ENCODE results near the gene ITGA3. TPM values are rescaled to one million over a fixed set of nuclear protein-coding genes. Genes with fewer than 3 reads are reported as not detected.
"Not testable (repeated sequence)": the region's sequence is repeated elsewhere in the genome, so short reads cannot be mapped to it uniquely, and the experiment has no call there.

ITGA3 gene
- total and polyA plus RNA-seq, 2 experiments from 2014 or later = 105 to 330 TPM

DNA sequence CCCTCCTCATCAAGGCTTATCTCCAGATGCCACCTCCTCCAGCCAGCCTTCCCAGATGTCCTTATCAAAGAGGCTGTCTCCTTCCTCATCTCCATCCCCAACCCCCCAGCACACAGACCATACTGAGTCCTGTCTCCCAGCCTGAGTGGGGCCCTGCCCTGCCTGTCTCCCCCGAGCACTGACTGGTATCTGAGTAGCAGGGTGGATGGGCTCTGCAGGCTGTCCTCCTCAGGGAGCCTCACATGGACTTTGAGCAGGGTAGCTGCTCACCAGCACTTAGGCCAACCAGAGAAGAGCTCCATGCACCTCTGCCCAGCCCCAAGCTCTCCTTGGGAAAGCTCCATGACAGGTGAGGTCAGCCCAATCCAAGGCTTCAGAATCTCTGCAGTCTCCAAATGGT lies 20.0 kb upstream of the ITGA3 start:
- DNase-seq = no peak
- Histone ChIP-seq H3K4me1 (ENCODE audit: insufficient read depth) (peaks cover 36% of the 10 kb centered on the region), H4K20me1 (ENCODE audit: insufficient read depth) (no peaks in the 10 kb centered on the region), H3K4me2 (ENCODE audit: unreplicated experiment) (no peak overlapping the region), H3F3A (ENCODE audit: insufficient read depth) (0 out of 2 replicates have a peak, but pooled peaks cover 17% of the 10 kb centered on the region), H3K4me3 (no peak overlapping the region), H3K36me3 (ENCODE audit: low read depth) (no peaks in the 10 kb centered on the region), H3K27ac (no peak overlapping the region), H3K9me2 (ENCODE audit: insufficient read depth) (no peaks in the 10 kb centered on the region), H3K9me3 (ENCODE audit: low read depth) (no peaks in the 10 kb centered on the region), H3K27me3 (replicated peaks; ENCODE audit: insufficient read depth) (no peaks in the 10 kb centered on the region), H2AFZ (no peak overlapping the region), H3K9ac (no peak overlapping the region), H3K79me2 (ENCODE audit: insufficient read depth) (no peaks in the 10 kb centered on the region)
- TF ChIP-seq EZH2 (IDR thresholded peaks at IDR 0.05; ENCODE audit: insufficient read depth, poor library complexity, severe bottlenecking) (no peak), EZH2phosphoT487 (IDR thresholded peaks at IDR 0.05; ENCODE audit: insufficient read depth, low read depth) (no peak)
- in situ Hi-C loops (cut with MboI) = no loop called here
- WGBS, 2 experiments (ENCODE audit: low coverage in 1 of 2, low lambda C conversion rate in 2 of 2, missing lambda C conversion rate in 2 of 2) = 100% methylated on average over 1 of the region's 1 CpG

DNA sequence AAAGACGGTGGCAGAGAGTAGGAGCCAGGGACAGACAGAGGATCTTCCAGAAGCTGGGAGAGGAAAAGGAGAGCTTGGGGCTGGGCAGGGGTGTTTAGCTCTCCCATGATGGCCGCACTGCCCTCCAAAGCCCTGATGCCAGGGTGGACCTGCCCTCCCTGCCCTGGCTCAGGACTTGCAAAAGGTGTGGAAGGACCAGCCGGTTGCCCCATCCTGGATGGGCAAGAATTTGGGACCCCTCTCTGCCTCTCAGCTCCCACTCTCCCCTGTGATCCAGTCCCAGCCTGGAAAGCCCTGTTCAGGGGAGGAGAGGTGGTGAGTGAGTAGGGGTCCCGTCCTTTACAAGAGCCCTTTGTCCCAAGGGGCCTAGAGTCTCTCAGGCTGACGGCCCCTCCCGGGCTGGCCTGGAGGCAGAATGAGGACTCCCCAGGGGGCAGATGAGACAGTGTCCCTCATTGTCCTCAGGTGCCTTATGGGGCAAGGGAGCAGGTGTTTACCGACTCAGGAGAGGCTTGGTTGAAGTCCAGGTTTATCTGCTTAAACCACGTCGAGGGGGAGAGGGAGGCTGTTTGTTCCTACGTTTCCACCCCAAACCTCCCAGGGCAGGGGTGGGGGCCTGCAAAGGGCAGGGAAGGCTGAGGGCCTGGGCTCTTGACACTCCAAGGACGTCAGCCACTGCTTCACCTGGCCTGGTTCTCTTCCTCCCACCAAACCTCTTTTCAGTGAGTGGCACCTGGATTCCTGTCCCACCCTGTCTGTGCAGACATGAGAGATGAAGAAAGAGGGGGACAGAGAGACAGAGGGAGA lies 19.3 kb upstream of the ITGA3 start:
- no peaks in the 10 kb centered on the region for H3K79me2 ChIP-seq (ENCODE audit: insufficient read depth)

DNA sequence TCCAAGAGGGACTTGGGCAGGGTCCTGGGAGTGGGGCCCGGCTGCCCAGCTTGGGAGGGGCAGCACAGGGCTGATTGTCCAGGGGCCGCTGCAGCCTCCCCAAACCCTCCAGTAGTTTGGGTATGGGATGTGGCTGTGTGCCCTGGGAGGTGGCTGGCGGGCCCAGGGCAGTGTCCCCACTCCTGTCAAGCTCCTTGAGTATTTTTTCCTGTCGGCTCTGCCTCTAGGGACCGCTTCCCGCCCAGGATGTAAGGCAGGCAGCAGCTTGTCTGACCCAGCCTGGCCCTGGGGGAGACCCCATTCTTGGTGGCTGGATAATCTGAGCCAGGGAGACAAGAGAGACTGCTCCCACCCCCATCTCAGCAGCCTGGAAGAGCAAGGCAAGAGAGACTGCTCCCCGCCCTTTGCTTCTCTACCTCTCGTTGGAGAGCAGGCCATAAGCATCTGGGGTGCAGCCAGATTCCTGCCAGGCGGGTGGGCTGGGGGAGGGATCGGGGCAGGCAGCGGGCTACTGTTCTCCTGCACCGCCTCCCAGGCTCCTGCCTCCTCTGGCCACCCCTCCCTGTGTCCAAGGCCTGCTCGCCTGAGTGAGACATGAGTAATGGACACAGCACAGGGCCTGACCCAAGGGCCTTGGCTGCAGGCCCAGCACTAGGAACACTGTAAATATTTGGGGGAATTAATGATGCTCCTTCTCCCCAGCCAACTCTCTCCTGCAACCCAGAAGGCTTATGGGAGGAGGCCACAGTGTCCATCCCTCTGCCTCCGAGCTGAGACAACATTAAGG lies 18.4 kb upstream of the ITGA3 start:
- Histone ChIP-seq H3K27me3 (replicated peaks; ENCODE audit: insufficient read depth) (no peaks in the 10 kb centered on the region), H4K20me1 (ENCODE audit: insufficient read depth) (no peaks in the 10 kb centered on the region), H3K9me3 (ENCODE audit: low read depth) (no peaks in the 10 kb centered on the region), H3K79me2 (ENCODE audit: insufficient read depth) (no peaks in the 10 kb centered on the region), H3K4me3 (no peak overlapping the region), H3K27ac (0 out of 2 replicates have a peak overlapping the region, but pooled peaks have one; percentile 12), H2AFZ (peak overlapping the region; percentile 45; the same call in 1 of the 2 replicates), H3K9ac (peak overlapping the region; percentile 32; the same call in 1 of the 2 replicates), H3K9me2 (ENCODE audit: insufficient read depth) (no peaks in the 10 kb centered on the region), H3K4me1 (ENCODE audit: insufficient read depth) (peaks cover 36% of the 10 kb centered on the region), H3F3A (ENCODE audit: insufficient read depth) (0 out of 2 replicates have a peak, but pooled peaks cover 14% of the 10 kb centered on the region), H3K36me3 (ENCODE audit: low read depth) (no peaks in the 10 kb centered on the region), H3K4me2 (ENCODE audit: unreplicated experiment) (peak overlapping the region; percentile 44)
- TF ChIP-seq EZH2phosphoT487 (IDR thresholded peaks at IDR 0.05; ENCODE audit: insufficient read depth, low read depth) (no peak), EZH2 (IDR thresholded peaks at IDR 0.05; ENCODE audit: insufficient read depth, poor library complexity, severe bottlenecking) (no peak)
- 49 to 51% methylated on average over 13 to 14 of the region's 14 CpGs for WGBS, 2 experiments (ENCODE audit: low coverage in 1 of 2, low lambda C conversion rate in 2 of 2, missing lambda C conversion rate in 2 of 2)
- DNase-seq = peak; percentile 90
- in situ Hi-C loops (cut with MboI) = no loop called here

More for the DNA sequence above, 19.3 kb upstream of the ITGA3 start:
- Histone ChIP-seq H3K9me3 (ENCODE audit: low read depth) (no peaks in the 10 kb centered on the region), H3K36me3 (ENCODE audit: low read depth) (no peaks in the 10 kb centered on the region), H3K9me2 (ENCODE audit: insufficient read depth) (no peaks in the 10 kb centered on the region), H3K27ac (no peak overlapping the region), H3K4me3 (no peak overlapping the region), H3K4me2 (ENCODE audit: unreplicated experiment) (no peak overlapping the region), H3K9ac (no peak overlapping the region), H3K27me3 (replicated peaks; ENCODE audit: insufficient read depth) (no peaks in the 10 kb centered on the region), H2AFZ (no peak overlapping the region; the same call in 1 of the 2 replicates), H4K20me1 (ENCODE audit: insufficient read depth) (no peaks in the 10 kb centered on the region), H3K4me1 (ENCODE audit: insufficient read depth) (peaks cover 36% of the 10 kb centered on the region), H3F3A (ENCODE audit: insufficient read depth) (0 out of 2 replicates have a peak, but pooled peaks cover 17% of the 10 kb centered on the region)
- in situ Hi-C loops (cut with MboI) = no loop called here
- DNase-seq = no peak
- TF ChIP-seq EZH2phosphoT487 (IDR thresholded peaks at IDR 0.05; ENCODE audit: insufficient read depth, low read depth) (no peak), EZH2 (IDR thresholded peaks at IDR 0.05; ENCODE audit: insufficient read depth, poor library complexity, severe bottlenecking) (no peak)
- WGBS, 2 experiments (ENCODE audit: low coverage in 1 of 2, low lambda C conversion rate in 2 of 2, missing lambda C conversion rate in 2 of 2) = 82 to 88% methylated on average over 8 to 11 of the region's 11 CpGs

DNA sequence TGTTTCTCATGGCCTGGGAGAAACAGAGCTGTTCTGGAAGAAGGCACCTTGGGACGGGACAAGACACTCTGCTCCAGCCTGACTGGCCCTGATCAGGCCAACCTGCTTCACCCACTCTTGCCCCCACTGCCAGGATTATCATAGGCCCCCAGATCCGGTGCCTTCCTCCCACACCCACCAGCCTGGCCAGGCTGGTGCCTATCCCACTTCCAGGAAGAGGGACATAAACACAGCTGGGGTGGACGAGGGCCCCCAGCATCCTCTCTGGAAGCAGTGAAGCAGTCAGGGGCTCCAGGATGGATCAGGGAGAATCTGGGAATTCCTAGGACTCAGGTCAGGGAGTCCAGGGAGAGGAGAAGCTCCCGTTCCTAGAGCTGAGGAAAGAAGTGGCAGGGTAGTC lies 16.9 kb upstream of the ITGA3 start:
- Histone ChIP-seq H3K9ac (no peak overlapping the region), H4K20me1 (ENCODE audit: insufficient read depth) (no peaks in the 10 kb centered on the region), H3F3A (ENCODE audit: insufficient read depth) (peaks cover 16% of the 10 kb centered on the region; the same call in 1 of the 2 replicates), H3K4me3 (no peak overlapping the region), H3K79me2 (ENCODE audit: insufficient read depth) (no peaks in the 10 kb centered on the region), H2AFZ (no peak overlapping the region), H3K4me1 (ENCODE audit: insufficient read depth) (peaks cover 36% of the 10 kb centered on the region), H3K27ac (no peak overlapping the region), H3K36me3 (ENCODE audit: low read depth) (no peaks in the 10 kb centered on the region), H3K9me3 (ENCODE audit: low read depth) (no peaks in the 10 kb centered on the region), H3K9me2 (ENCODE audit: insufficient read depth) (no peaks in the 10 kb centered on the region), H3K27me3 (replicated peaks; ENCODE audit: insufficient read depth) (no peaks in the 10 kb centered on the region), H3K4me2 (ENCODE audit: unreplicated experiment) (no peak overlapping the region)
- in situ Hi-C loops (cut with MboI) = no loop called here
- DNase-seq = no peak
- 92 to 96% methylated on average over 4 of the region's 4 CpGs for WGBS, 2 experiments (ENCODE audit: low coverage in 1 of 2, low lambda C conversion rate in 2 of 2, missing lambda C conversion rate in 2 of 2)
- TF ChIP-seq EZH2 (IDR thresholded peaks at IDR 0.05; ENCODE audit: insufficient read depth, poor library complexity, severe bottlenecking) (no peak), EZH2phosphoT487 (IDR thresholded peaks at IDR 0.05; ENCODE audit: insufficient read depth, low read depth) (no peak)

DNA sequence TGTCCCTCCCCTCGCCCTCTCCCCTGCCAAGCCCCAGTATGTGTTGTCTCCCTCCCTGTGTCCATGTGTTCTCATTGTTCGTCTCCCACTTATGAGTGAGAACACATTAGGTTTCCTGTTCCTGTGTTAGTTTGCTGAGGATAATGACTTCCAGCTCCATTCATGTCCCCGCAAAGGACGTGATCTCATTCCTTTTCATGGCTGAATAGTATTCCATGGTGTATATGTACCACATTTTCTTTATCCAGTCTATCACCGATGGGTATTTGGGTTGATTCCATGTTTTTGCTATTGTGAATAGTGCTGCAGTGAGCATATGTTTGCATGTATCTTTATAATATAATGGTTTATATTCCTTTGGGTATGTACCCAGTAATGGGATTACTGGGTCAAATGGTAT lies 15.4 kb upstream of the ITGA3 start:
- in situ Hi-C loops (cut with MboI); H3K9me2 ChIP-seq (ENCODE audit: insufficient read depth): not testable (repeated sequence)
- 70 to 77% methylated on average over 5 of the region's 5 CpGs for WGBS, 2 experiments (ENCODE audit: low coverage in 1 of 2, low lambda C conversion rate in 2 of 2, missing lambda C conversion rate in 2 of 2)

More for the DNA sequence above, 15.4 kb upstream of the ITGA3 start:
- not testable (repeated sequence) for H3K36me3 ChIP-seq (ENCODE audit: low read depth); H3K27ac ChIP-seq; H3K4me2 ChIP-seq (ENCODE audit: unreplicated experiment); H4K20me1 ChIP-seq (ENCODE audit: insufficient read depth); H3K9me3 ChIP-seq (ENCODE audit: low read depth); DNase-seq; H3K9ac ChIP-seq; H3K4me3 ChIP-seq; H3K27me3 ChIP-seq (replicated peaks; ENCODE audit: insufficient read depth); H2AFZ ChIP-seq; H3K79me2 ChIP-seq (ENCODE audit: insufficient read depth)
- peaks cover 16% of the 10 kb centered on the region; the same call in 1 of the 2 replicates for H3F3A ChIP-seq (ENCODE audit: insufficient read depth)
- H3K4me1 ChIP-seq (ENCODE audit: insufficient read depth) = peaks cover 39% of the 10 kb centered on the region
